ENCODE results near the gene IPPK.

- TF ChIP-seq, protein P1, sequence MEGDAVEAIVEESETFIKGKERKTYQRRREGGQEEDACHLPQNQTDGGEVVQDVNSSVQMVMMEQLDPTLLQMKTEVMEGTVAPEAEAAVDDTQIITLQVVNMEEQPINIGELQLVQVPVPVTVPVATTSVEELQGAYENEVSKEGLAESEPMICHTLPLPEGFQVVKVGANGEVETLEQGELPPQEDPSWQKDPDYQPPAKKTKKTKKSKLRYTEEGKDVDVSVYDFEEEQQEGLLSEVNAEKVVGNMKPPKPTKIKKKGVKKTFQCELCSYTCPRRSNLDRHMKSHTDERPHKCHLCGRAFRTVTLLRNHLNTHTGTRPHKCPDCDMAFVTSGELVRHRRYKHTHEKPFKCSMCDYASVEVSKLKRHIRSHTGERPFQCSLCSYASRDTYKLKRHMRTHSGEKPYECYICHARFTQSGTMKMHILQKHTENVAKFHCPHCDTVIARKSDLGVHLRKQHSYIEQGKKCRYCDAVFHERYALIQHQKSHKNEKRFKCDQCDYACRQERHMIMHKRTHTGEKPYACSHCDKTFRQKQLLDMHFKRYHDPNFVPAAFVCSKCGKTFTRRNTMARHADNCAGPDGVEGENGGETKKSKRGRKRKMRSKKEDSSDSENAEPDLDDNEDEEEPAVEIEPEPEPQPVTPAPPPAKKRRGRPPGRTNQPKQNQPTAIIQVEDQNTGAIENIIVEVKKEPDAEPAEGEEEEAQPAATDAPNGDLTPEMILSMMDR (IDR thresholded peaks at IDR 0.05; ENCODE audit: low read length), result no peak
- TF ChIP-seq EZH2 (IDR thresholded peaks at IDR 0.05; ENCODE audit: borderline replicate concordance, low read length), result no peak
Observed at GRCh38 chr9:92666912-92667532, 2.9 kb downstream of the IPPK start.
